Stimulated activated CD4-positive, alpha-beta T cell treated with anti-CD3 and anti-CD28 coated beads, Interleukin-4, amount 100 ng/mL, for 48 hours (primary cell): ENCODE results near the gene AUH.
A peak's percentile ranks its signal among the peaks of the same experiment; 100 is the strongest.

Experiments used
- DNase-seq, 2 donors: peaks; one replicate each; pipeline ENCODE4 v3.0.0-alpha.2; 2020; ENCODE audit warnings: low read depth in 2 of 2

The AUH gene

GRCh38 chr9:91191411-91192380 is 170.0 kb downstream of the AUH start:
- no peak for DNase-seq

GRCh38 chr9:91190062-91190461 is 171.7 kb downstream of the AUH start:
- DNase-seq = no peak

GRCh38 chr9:91188719-91189590 is 172.8 kb downstream of the AUH start:
- DNase-seq = no peak

GRCh38 chr9:91187965-91188344 is 173.8 kb downstream of the AUH start:
- DNase-seq = no peak

GRCh38 chr9:91187311-91187964 is 174.3 kb downstream of the AUH start:
- no peak for DNase-seq

- no peak for DNase-seq
Measured at GRCh38 chr9:91186632-91187108, 175.0 kb downstream of the AUH start.

- no peak for DNase-seq
Measured at GRCh38 chr9:91185193-91185886, 176.4 kb downstream of the AUH start.

- DNase-seq = no peak
Measured at GRCh38 chr9:91182429-91183225, 179.1 kb downstream of the AUH start.

GRCh38 chr9:91181541-91181940 is 180.2 kb downstream of the AUH start:
- no peak for DNase-seq

- no peak for DNase-seq
Measured at GRCh38 chr9:91180930-91181268, 180.8 kb downstream of the AUH start.

GRCh38 chr9:91180240-91180929 is 181.3 kb downstream of the AUH start:
- DNase-seq = no peak

- DNase-seq = no peak
Measured at GRCh38 chr9:91179237-91180138, 182.2 kb downstream of the AUH start.

- no peak for DNase-seq
Measured at GRCh38 chr9:91178281-91179236, 183.2 kb downstream of the AUH start.

- DNase-seq = peak in 1 of 2 donors; percentile 51
Measured at GRCh38 chr9:91177661-91178280, 183.9 kb downstream of the AUH start.

- DNase-seq = no peak
Measured at GRCh38 chr9:91177081-91177480, 184.6 kb downstream of the AUH start.

GRCh38 chr9:91176426-91176825 is 185.3 kb downstream of the AUH start:
- no peak for DNase-seq

- no peak for DNase-seq
Measured at GRCh38 chr9:91174772-91175171, 186.9 kb downstream of the AUH start.
